Epithelial cell of prostate (primary cell): ENCODE data around the gene CDCA5.

Experiments
- DNase-seq: peaks from one replicate; pipeline ENCODE4 v3.0.0-alpha.2; 2011; ENCODE audit warnings: low read depth, low spot score
- H3K27ac ChIP-seq: fragments of 450-650 bp; 2 replicates; pipeline ENCODE4 v1.5.1; 2017; ENCODE audit warnings: mild to moderate bottlenecking

Gene CDCA5

GRCh38 chr11:65083834-65084597 lies at the start of gene CDCA5, which contains the start of gene ZFPL1:
CDCA5 (minus strand) TSS chr11:65084040; CDS start chr11:65083978, 62 bp downstream.
ZFPL1 (plus strand) TSS chr11:65084222; CDS start chr11:65084699, 477 bp downstream.
- peak; percentile 78 for DNase-seq
- H3K27ac ChIP-seq, result peak within 1 kb of the TSS; percentile 71

- H3K27ac ChIP-seq, result peak overlapping the region; percentile 97
- DNase-seq, result no peak
These were observed 49.3 kb upstream of the CDCA5 start for GRCh38 chr11:65132988-65133700.

- H3K27ac ChIP-seq, result peak overlapping the region; percentile 97
These were observed 48.6 kb upstream of the CDCA5 start for GRCh38 chr11:65132238-65132987.

GRCh38 chr11:65131895-65132237 lies 48.0 kb upstream of the CDCA5 start:
- no peak overlapping the region for H3K27ac ChIP-seq
- DNase-seq, result no peak

More at GRCh38 chr11:65132238-65132987, 48.6 kb upstream of the CDCA5 start:
- no peak for DNase-seq

- no peak for DNase-seq
- no peak overlapping the region for H3K27ac ChIP-seq
These were observed 47.6 kb upstream of the CDCA5 start for GRCh38 chr11:65131417-65131776.

- DNase-seq, result no peak
- no peak overlapping the region for H3K27ac ChIP-seq
These were observed 47.0 kb upstream of the CDCA5 start for GRCh38 chr11:65130631-65131416.

- H3K27ac ChIP-seq, result no peak overlapping the region
- DNase-seq, result no peak
These were observed 46.0 kb upstream of the CDCA5 start for GRCh38 chr11:65129649-65130441.

GRCh38 chr11:65128182-65129145 lies 44.6 kb upstream of the CDCA5 start:
- H3K27ac ChIP-seq, result no peak overlapping the region
- DNase-seq, result no peak

- H3K27ac ChIP-seq, result no peak overlapping the region
- DNase-seq, result no peak
These were observed 43.8 kb upstream of the CDCA5 start for GRCh38 chr11:65127473-65128181.

GRCh38 chr11:65126624-65127274 lies 42.9 kb upstream of the CDCA5 start:
- H3K27ac ChIP-seq, result no peak overlapping the region
- no peak for DNase-seq

GRCh38 chr11:65125197-65126056 lies 41.6 kb upstream of the CDCA5 start:
- no peak for DNase-seq
- H3K27ac ChIP-seq, result no peak overlapping the region

GRCh38 chr11:65124480-65125196 lies 40.8 kb upstream of the CDCA5 start:
- no peak for DNase-seq
- no peak overlapping the region for H3K27ac ChIP-seq

- peak within 1 kb of the TSS; percentile 93 for H3K27ac ChIP-seq
These were observed 38.2 kb upstream of the CDCA5 start, which contains the start of the genes FAU and MRPL49 for GRCh38 chr11:65121865-65122696. FAU (minus strand) TSS chr11:65122134; CDS start chr11:65121813, 321 bp downstream. MRPL49 (plus strand) TSS chr11:65122321; CDS start chr11:65122347, 26 bp downstream.

GRCh38 chr11:65121447-65121864 lies 37.6 kb upstream of the CDCA5 start:
- no peak for DNase-seq
- peak overlapping the region; percentile 93 for H3K27ac ChIP-seq

More at GRCh38 chr11:65121865-65122696, 38.2 kb upstream of the CDCA5 start, which contains the start of the genes FAU and MRPL49:
- DNase-seq, result peak; percentile 93
